ENCODE data around the gene SCNN1G.

DNA sequence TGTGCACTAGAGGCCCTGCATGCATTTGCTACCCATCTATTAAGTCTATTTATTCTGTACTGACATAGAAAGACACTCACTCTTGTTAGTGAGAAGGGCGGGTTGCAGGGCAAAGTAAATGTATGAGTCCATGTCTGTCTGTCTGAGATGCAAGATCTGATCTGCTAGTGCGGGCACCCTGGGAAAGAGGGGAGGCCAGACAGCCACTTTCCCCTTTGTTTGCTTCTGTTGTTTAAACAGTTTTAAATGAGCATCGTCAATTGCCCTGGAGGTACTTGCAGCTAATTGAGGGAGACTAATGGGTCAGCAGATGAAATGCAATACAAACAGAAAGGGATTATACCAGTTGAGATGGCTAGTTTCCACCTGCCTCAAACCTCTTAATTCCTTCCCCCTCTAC is 24.9 kb downstream of the SCNN1G start:
- TF ChIP-seq CTCF (conservative IDR thresholded peaks at IDR 0.05; ENCODE audit: low read length) (no peak), EZH2phosphoT487 (IDR thresholded peaks at IDR 0.05; ENCODE audit: borderline replicate concordance) (no peak)

Data from Loucy (cell line).